HG02623 (cell line): ENCODE results near the gene PGA4.

Source experiments
- ATAC-seq: cut with Tn5 transposase; IDR thresholded peaks from one replicate; pipeline ENCODE4 v1.9.1; 2021; ENCODE audit warnings: moderate library complexity; ENCODE audit not compliant: unreplicated experiment

PGA4 gene

DNA sequence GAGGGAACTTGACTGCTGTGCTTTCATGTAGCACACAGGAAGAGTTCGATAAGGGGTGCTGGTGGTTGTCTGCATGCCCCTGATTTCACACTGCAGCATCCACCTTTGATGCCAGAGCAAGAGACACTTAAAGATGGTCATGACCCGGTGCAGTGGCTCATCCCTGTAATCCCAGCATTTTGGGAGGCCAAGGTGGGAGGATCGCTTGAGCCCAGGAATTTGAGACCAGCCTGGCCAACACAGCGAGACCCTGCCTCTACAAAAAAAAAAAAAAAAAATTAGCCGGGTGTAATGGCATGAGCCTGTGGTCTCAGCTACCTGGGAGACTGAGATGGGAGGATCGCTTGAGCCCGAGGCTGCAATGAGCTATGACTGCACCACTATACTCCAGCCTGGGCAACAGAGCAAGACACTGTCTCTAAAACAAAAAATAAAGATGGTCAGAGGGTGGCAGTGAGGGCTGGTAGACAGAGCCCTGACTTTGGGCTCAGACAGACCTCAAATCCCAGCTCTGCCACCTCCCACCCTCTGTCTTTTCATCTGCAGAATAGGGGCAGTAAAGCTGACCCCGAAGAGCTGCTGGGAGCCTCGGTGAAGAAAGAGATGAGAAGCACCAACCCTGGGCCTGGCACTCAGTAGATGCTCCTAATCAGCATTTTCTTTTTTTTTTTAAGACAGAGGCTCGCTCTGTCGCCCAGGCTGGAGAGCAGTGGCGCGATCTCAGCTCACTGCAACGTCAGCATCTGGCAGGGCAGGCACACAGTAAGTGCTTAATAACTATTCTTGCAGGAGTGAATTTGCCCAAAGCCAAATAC, 55.2 kb downstream of the PGA4 start:
- ATAC-seq = no peak

DNA sequence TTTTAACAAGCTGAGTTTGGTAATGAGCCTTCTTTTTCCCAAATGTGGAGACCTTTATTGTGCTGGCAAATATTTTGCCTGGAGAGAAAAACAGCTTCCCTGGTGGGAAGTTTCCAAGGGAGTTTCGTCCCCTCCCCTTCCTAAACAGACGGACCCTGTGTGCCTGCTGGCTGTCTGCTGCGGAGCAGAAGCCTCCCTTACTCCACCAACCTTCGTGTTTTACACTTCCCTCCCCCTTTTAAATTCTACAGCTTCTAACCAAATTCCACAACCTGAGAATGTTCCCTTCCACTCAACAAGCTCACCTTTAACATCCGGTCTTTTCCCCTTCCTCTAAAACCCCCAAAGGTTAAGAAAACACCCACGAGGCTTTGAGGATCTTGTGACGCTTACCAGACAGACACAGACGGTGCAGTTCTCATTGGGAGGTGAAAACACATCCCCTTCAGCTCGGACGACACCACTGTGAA, 55.9 kb downstream of the PGA4 start:
- ATAC-seq = no peak

DNA sequence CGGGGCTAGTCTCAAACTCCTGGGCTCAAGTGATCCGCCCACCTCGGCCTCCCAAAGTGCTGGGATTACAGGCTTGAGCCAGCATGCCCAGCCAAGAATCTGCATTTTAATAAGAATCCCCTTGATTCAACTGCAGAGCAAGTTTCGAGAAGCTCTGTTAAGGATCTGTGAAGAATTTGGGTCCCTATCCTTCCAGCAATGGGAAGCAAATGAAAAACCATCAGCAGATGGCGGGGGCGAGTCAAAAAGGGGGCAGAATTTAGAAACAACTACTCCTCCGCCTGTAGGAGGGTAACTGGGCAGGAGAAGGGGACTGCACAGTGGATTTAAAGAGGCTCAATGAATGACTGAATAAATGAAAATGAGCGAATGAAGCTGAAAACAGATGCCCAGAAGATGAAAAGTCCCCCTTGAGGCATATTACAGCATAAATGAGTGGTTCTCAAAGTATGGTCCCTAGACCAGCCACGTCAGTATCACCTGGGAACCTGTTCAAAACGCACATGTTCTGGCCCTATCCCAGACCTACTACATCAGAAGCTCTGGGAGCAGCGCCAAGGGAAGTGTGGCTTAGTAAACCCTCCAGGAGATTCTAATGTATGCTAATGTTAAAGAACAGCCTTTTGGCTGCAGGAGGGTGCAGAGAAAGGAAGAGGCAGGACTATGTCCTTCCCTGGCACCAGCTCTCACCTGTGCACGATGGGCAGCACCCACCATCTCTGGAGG, 58.0 kb downstream of the PGA4 start:
- ATAC-seq = no peak

DNA sequence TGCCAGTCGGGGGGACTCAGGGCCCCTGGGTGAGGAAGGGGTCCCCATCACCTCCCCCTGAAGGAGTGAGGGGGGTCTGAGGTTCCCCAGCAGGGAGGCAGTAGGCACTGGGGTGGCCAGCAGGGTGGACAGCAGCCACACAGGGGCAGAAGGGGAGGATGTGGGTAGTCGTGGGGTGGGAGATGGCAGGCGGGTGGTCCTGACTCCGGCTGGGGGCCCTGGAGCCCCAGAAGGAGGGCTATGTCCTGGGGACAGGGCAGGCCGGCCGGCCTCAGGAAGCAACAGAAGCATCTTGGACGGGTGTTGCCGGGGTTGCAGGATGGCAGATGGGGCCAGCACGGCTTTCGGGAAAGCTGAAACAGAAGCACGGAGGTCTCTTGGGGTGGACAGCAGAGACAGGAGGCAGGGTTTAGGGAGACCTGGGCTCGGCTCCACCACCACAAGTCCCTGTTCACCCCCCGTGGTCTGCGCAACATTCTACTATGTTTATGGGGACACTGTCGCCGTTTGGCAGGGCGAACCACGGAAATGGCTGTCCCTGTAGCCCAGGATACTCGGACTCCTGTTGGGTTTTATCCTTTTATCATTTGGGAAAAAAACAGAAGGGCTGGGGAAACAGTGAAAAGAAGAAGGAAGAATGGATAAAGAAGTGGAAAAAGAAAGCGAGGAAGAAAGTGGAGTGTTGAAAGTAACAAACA, 58.9 kb downstream of the PGA4 start:
- ATAC-seq = no peak
